Activated naive CD4-positive, alpha-beta T cell treated with anti-CD3 and anti-CD28 coated beads, Interleukin-2, amount 50 U/mL, for 24 hours (primary cell): ENCODE measurements around the gene FOXN4.

Experiments used
- H3K27ac Mint-ChIP-seq: one replicate; pipeline ENCODE4 v1.8.0; 2021; ENCODE audit warnings: mild to moderate bottlenecking, mixed read lengths
- H3K27me3 Mint-ChIP-seq: one replicate; pipeline ENCODE4 v1.8.0; 2021; ENCODE audit warnings: mixed read lengths
- H3K36me3 Mint-ChIP-seq: one replicate; pipeline ENCODE4 v1.8.0; 2021; ENCODE audit warnings: mixed read lengths
- H3K4me1 Mint-ChIP-seq: one replicate; pipeline ENCODE4 v1.8.0; 2021; ENCODE audit warnings: mixed read lengths
- H3K4me3 Mint-ChIP-seq: one replicate; pipeline ENCODE4 v1.8.0; 2021; ENCODE audit warnings: mild to moderate bottlenecking, mixed read lengths
- H3K9me3 Mint-ChIP-seq: one replicate; pipeline ENCODE4 v1.8.0; 2021; ENCODE audit warnings: mixed read lengths

Gene FOXN4, protein sequence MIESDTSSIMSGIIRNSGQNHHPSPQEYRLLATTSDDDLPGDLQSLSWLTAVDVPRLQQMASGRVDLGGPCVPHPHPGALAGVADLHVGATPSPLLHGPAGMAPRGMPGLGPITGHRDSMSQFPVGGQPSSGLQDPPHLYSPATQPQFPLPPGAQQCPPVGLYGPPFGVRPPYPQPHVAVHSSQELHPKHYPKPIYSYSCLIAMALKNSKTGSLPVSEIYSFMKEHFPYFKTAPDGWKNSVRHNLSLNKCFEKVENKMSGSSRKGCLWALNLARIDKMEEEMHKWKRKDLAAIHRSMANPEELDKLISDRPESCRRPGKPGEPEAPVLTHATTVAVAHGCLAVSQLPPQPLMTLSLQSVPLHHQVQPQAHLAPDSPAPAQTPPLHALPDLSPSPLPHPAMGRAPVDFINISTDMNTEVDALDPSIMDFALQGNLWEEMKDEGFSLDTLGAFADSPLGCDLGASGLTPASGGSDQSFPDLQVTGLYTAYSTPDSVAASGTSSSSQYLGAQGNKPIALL

DNA sequence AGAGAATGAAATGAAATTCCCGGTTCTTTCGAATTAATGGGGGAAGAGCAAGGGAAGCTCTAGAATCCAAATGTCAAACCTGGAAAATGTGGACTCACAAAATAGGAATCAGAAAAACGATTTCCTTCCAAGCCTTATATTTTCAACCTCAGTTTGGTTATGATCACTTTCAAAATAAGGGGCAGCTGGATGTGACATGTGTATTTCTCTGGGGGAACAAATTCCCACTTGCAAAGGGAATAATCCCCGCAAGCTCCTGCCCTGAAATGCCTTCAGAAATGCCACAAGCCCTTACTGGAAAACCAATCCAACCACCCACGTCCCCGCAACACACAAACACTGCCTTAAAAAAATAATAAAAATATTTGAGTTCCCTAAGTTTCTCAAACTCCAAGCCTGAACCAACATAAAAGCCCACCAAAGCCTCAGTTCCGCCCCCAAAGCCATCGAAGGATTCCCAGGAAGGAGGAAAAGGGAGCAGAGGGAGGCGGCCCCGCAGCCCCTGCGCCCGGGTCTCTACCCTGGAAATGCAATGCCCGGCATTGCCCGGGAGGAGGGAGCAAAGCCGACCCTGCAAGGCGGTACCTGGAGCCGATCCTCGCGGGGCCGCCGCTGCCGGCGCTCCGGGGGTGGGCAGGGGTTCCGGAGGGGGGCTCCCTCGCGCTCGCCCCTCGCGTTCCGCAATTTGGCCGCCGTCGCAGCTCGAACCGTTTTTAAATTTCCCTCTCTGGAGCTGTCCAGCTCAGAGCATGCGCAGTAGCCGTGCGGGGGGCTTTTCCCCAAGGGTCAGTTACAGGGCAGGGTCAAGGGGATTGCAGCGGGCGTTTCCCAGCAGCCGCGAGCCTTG, at the start of gene FOXN4:
FOXN4 (minus strand) TSS at position 751 of the 847 bp plus-strand sequence. CDS start 963 bp downstream, outside the sequence.
- no peaks in the 10 kb centered on the region for H3K36me3 Mint-ChIP-seq
- peaks cover 12% of the 10 kb centered on the region for H3K4me1 Mint-ChIP-seq
- no peak within 1 kb of the TSS for H3K27ac Mint-ChIP-seq
- H3K9me3 Mint-ChIP-seq = no peaks in the 10 kb centered on the region
- H3K4me3 Mint-ChIP-seq = peak within 1 kb of the TSS; percentile 86
- peaks cover 42% of the 10 kb centered on the region for H3K27me3 Mint-ChIP-seq

DNA sequence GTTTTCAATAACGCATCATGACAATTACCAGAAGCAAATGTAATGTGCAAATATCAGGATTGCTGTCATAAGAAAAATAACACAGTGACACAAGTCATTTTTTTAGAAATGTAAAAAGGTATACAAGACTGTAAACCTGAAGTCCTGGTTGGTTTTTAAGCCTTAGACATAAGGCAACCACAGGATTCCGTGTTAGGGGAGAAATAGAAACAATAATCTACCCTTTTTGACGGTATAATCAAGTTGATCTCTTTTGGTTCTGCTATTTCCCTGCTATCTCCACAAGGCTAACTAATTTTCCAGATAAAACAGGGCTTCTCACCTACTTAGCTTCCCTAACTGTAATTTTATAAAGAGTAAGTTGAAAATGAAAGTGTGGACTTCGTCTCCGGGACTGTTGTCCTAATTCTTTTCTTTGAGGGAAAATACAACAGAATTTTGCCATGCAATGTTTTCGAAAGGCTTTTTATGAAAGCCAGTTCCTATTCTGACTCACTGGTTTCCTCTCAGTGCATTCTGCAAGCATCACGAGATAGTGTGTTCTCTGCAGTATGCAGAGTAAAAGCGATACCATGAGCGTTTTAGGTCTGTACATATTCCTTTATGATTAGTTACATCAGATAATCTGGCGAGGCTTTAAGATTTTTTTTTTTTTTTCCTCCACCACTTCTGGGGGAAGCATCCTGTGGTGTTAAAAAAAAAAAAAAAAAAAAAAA, 49.2 kb upstream of the FOXN4 start:
- peak overlapping the region; percentile 33 for H3K4me3 Mint-ChIP-seq
- peaks cover 6% of the 10 kb centered on the region for H3K4me1 Mint-ChIP-seq
- H3K27ac Mint-ChIP-seq = no peak overlapping the region
- no peaks in the 10 kb centered on the region for H3K9me3 Mint-ChIP-seq
- H3K27me3 Mint-ChIP-seq = peaks cover 3% of the 10 kb centered on the region
- no peaks in the 10 kb centered on the region for H3K36me3 Mint-ChIP-seq

DNA sequence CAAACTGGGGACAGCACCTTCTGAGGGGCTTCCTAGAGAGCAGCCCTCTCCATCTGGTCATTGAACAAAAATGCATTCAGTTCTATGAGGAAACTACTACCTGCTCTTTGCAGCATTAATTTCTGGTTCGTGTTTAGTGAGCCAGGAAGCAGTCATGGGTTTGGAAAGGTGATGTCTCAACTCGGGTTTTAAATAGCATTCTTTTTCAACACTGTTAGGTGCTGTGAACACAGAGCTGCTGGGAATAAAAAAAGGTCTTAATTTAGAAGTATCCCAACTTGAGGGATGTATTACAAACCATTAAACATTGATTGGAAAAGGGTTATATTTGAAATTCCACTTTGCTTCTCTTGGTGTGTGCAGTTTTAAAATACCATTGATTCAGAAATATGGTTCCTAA, 47.9 kb upstream of the FOXN4 start:
- Mint-ChIP-seq H3K27me3 (peaks cover 1% of the 10 kb centered on the region), H3K4me3 (no peak overlapping the region), H3K9me3 (no peaks in the 10 kb centered on the region)

DNA sequence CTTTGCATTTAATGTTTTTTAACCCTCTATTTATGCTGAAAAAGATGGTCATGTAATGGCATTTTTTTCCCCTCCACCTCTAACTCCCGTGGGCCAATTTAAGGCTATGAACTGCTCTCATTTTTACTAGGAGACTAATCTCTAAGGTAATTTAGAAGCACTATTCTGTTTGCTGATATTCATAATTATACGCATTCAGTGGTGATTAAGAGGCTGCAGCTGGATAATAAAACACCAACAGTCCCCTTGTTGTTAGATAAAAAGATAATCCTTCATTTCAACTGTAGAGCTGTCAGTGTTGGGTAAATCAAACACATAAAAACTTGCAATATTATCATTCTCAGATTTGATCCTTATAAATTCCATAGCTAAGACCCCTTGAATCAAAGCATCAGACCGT, 47.5 kb upstream of the FOXN4 start:
- Mint-ChIP-seq H3K9me3 (no peaks in the 10 kb centered on the region), H3K4me1 (peaks cover 6% of the 10 kb centered on the region), H3K27me3 (peaks cover 1% of the 10 kb centered on the region), H3K27ac (no peak overlapping the region), H3K4me3 (no peak overlapping the region), H3K36me3 (no peaks in the 10 kb centered on the region)

More for the DNA sequence above, 47.9 kb upstream of the FOXN4 start:
- H3K4me1 Mint-ChIP-seq = peaks cover 6% of the 10 kb centered on the region
- H3K36me3 Mint-ChIP-seq = no peaks in the 10 kb centered on the region
- H3K27ac Mint-ChIP-seq = no peak overlapping the region

DNA sequence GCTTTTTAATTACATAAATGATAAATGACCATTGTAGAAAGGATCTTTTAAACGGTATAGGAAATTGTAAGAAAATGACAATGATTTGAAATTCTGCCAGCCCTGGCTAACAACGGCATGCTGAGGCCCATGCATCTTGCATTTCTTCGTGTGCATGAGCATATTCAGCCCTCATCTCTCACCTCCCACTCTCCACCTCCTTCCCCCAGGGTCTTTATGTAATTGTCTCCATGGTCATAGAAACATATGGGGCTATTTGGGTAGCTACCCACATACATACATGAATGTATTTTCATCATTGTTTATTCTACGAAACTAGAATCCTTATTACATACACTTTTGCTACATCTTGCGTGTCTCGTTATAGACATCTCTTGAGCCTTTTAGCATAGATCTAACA, 43.1 kb upstream of the FOXN4 start:
- peaks cover 2% of the 10 kb centered on the region for H3K27me3 Mint-ChIP-seq
- no peak overlapping the region for H3K4me3 Mint-ChIP-seq
- no peaks in the 10 kb centered on the region for H3K9me3 Mint-ChIP-seq
- no peaks in the 10 kb centered on the region for H3K36me3 Mint-ChIP-seq
- H3K27ac Mint-ChIP-seq = no peak overlapping the region
- no peaks in the 10 kb centered on the region for H3K4me1 Mint-ChIP-seq

DNA sequence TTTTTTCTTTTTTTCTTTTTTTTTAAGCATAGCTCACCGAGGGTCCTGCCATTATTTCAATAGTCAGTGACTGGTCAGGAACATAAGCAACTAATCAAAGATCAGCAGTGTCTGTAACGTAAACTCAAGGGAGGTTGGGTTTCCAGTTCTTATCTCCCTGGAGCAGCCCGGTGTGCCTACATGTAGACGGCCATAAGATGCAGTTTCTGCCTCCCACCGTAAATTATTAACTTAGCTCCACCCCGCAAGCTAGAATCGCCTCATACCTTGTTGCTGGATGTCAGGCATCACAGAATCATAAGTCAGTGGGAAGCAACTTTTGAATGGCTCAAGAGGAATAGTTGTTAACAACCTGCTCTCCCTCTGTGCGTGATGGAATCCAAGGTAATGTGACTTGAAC, 38.5 kb upstream of the FOXN4 start, which contains the start of gene MYO1H:
MYO1H (plus strand) TSS at position 312 of the 400 bp plus-strand sequence; CDS start at position 373, 61 bp downstream.
- Mint-ChIP-seq H3K27ac (no peak within 1 kb of the TSS), H3K4me1 (no peaks in the 10 kb centered on the region), H3K27me3 (peaks cover 7% of the 10 kb centered on the region), H3K4me3 (no peak within 1 kb of the TSS), H3K36me3 (no peaks in the 10 kb centered on the region), H3K9me3 (no peaks in the 10 kb centered on the region)

DNA sequence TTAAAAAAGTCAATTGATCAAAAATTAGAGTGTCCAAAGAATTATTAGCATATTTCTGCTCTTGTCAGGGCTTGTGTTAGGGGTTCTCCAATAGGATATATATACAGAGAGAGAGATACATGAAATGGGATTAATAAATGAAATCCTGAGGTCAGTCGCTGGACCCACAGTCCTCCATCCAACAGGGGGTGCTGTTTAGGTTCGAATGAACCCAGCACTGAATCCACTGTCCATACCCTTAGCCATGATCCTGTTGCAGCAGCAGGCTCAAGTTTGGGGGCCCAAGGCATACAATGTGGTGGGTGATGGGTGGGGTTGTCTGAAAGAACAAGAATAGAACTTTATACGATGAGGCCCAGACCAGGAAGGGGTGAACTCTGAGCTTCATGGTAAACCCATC, 37.8 kb upstream of the FOXN4 start:
- no peak overlapping the region for H3K27ac Mint-ChIP-seq
- H3K9me3 Mint-ChIP-seq = no peaks in the 10 kb centered on the region
- H3K4me3 Mint-ChIP-seq = no peak overlapping the region
- H3K36me3 Mint-ChIP-seq = no peaks in the 10 kb centered on the region
- peaks cover 7% of the 10 kb centered on the region for H3K27me3 Mint-ChIP-seq
- H3K4me1 Mint-ChIP-seq = no peaks in the 10 kb centered on the region

DNA sequence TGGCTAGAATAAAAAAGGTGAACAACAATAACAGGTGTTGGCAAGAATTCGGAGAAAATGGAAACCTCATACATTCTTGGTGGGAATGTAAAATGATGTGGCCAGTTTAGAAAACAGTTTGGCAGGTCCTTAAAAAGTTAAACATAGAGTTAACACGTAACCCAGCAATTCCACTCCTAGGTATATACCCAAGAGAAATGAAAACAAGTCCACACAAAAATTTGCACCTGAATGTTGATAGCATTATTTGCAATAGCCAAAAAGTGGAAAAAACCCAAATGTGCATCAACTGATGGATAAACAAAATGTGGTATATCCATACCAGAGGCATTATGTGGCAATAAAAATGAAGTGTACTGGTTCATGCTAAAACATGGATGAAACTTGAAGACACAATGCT, 36.3 kb upstream of the FOXN4 start:
- H3K27ac Mint-ChIP-seq = no peak overlapping the region
- H3K36me3 Mint-ChIP-seq = no peaks in the 10 kb centered on the region
- no peaks in the 10 kb centered on the region for H3K4me1 Mint-ChIP-seq
- H3K27me3 Mint-ChIP-seq = peaks cover 8% of the 10 kb centered on the region
- H3K9me3 Mint-ChIP-seq = no peaks in the 10 kb centered on the region
- H3K4me3 Mint-ChIP-seq = no peak overlapping the region

DNA sequence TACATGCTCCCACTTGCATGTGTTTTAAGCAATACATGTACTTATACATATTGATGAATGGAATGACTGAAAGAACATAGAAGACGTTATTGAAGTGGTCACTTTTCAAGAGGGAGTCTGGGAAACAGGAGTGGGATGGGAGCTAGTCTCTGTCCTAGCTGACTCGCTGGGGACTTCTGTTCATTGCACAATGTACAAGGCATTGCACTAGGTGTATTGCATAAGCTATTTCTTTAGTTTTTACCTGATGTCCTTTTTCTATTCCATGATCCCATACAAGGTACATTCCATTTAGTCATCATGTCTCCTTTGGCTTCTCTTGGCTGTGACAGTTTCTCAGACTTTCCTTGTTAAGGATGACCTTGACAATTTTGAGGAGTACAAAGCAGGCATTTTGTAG, 34.6 kb upstream of the FOXN4 start:
- Mint-ChIP-seq H3K9me3 (no peaks in the 10 kb centered on the region), H3K27me3 (peaks cover 9% of the 10 kb centered on the region), H3K36me3 (no peaks in the 10 kb centered on the region), H3K27ac (no peak overlapping the region), H3K4me1 (no peaks in the 10 kb centered on the region), H3K4me3 (no peak overlapping the region)

DNA sequence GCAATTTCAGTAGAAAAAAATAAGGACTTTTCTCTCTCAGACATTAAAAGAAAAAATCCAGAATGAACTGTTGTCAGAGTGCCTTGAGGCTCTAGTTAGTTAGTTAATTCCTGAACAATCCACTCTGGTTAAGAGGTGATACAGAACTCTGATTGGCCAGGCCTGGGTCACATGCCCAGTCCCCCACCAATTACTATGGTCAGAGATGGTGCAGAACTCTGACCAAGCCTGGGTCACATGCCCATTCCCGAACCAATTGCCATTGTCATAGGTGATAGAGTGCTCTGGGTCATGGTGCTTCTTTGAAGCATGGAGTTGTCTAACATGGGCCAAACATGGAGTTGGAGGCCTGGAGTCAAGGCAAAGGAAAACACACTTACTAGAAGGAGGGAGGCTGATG, 27.5 kb upstream of the FOXN4 start:
- H3K27ac Mint-ChIP-seq = no peak overlapping the region
- no peaks in the 10 kb centered on the region for H3K36me3 Mint-ChIP-seq
- H3K27me3 Mint-ChIP-seq = peaks cover 9% of the 10 kb centered on the region
- H3K4me3 Mint-ChIP-seq = no peak overlapping the region
- H3K4me1 Mint-ChIP-seq = no peaks in the 10 kb centered on the region
- no peaks in the 10 kb centered on the region for H3K9me3 Mint-ChIP-seq

DNA sequence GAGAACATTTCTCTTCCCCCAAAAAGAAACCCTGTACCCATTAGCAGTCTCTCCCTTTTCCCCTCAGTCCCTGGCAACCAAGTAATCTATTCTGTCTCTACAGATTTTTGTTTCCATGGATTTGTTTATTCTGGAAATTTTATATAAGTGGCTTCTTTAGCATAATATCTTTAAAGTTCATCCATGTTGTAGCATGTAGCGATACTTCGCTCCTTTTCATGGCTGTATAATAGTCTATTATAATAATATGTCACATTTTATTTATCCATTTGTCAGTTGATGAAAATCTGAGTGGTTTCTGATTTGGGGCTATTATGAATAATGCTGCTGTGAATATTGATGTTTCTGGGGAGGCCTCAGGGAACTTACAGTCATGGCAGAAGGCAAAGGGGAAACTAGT, 25.8 kb upstream of the FOXN4 start:
- H3K9me3 Mint-ChIP-seq = no peaks in the 10 kb centered on the region
- no peaks in the 10 kb centered on the region for H3K36me3 Mint-ChIP-seq
- H3K27me3 Mint-ChIP-seq = peaks cover 8% of the 10 kb centered on the region
- H3K4me1 Mint-ChIP-seq = no peaks in the 10 kb centered on the region
- no peak overlapping the region for H3K4me3 Mint-ChIP-seq
- H3K27ac Mint-ChIP-seq = no peak overlapping the region

DNA sequence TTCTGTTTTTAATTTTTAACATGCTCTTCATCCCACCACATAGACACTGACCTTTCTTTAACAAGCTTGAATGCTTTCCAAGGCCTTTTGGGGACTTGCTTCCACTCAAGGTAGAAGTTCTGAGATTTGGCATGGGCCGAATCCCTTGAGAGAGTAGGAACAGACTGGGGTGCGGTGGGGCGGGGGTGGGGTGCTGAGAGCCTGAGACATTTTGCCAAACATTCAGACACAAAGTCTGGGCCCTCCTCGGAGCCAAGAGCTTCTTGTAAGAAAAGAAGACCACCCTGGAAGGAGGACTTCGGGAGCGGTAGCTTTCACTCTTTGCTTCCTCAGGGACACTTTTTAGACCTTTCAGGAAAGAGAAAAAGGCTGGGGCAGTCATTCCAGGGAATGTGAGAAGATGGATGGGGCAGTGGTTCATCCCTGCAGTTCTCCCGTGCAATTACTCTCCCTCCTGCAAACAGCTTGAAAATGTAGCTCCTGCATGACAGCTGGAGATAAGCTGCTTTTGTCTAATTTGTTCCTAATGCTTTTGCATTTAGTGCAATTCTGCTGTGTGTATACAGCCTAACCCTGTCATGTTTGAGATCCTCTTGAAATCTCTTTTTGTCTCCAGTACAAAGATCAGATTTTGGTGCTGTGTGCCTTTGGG, 22.3 kb upstream of the FOXN4 start:
- Mint-ChIP-seq H3K4me1 (no peaks in the 10 kb centered on the region), H3K9me3 (no peaks in the 10 kb centered on the region), H3K36me3 (no peaks in the 10 kb centered on the region), H3K27ac (no peak overlapping the region), H3K27me3 (peaks cover 1% of the 10 kb centered on the region), H3K4me3 (no peak overlapping the region)

DNA sequence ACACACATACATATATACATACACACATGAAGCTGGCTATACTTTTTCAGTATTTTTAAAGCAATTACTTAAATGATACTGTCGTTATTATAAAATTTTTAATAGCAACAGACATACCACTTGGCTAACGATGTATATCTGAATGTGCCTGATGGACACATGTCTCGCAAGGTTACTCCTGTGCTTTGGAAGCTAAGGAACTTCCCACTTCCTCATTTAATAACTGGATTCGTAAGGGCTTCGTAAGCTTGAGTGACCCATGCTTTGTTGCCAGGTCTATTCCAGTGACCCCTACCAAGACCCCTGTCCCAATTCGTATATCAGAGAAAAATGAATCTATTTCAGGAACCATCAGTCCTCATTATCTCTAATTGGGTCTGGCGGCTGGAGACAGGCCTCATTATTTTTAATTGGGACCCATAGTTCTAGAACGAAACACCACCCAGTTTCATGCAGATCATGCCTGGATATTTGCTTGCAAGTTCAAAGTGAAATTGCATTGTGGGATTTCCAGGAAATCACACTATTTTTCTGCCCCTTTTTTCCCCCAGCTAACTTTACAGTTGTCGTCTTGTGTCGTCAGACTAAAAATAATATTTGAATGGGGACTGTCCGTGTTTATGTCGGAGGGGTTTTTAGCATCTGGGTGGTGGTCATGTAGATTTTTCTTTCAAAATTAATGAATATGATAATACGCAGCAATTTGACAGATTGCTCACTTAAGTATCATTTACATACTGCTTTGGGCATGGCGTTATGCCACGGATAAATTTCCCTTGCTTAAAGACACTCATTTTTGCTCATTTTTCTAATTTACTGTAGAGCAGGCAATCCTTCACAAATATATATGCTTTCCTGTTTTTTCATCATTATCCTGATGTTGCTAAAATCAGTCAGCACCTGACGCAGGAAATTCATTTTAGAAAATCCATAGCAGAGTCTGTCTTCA, 21.5 kb upstream of the FOXN4 start:
- no peaks in the 10 kb centered on the region for H3K9me3 Mint-ChIP-seq
- no peak overlapping the region for H3K4me3 Mint-ChIP-seq
- H3K36me3 Mint-ChIP-seq = no peaks in the 10 kb centered on the region
- peaks cover 1% of the 10 kb centered on the region for H3K27me3 Mint-ChIP-seq
- H3K4me1 Mint-ChIP-seq = no peaks in the 10 kb centered on the region
- H3K27ac Mint-ChIP-seq = no peak overlapping the region

DNA sequence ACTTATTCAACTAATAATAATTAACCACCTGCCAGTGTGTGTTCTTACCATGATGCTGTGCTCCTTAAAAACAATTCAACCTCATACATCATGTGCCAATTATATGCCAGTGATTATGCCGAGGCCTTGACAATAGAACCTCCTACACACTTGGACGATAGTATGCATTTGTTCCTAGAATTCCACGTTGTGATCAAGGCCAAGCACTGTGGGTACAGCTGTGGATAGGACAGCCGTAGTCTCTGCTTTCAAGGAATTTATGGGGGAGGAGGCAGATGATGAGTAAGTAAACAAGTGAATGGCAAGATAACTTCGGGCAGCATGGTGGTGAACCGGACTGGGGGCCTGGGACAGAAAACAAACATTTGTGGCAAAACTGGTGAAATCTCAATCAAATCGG, 20.6 kb upstream of the FOXN4 start:
- Mint-ChIP-seq H3K4me3 (no peak overlapping the region), H3K4me1 (no peaks in the 10 kb centered on the region), H3K27me3 (no peaks in the 10 kb centered on the region), H3K36me3 (no peaks in the 10 kb centered on the region), H3K9me3 (no peaks in the 10 kb centered on the region), H3K27ac (no peak overlapping the region)
